Measurements from ENCODE around the gene VPS13D. TPM values are rescaled to one million over a fixed set of nuclear protein-coding genes. Genes with fewer than 3 reads are reported as not detected.

The VPS13D gene
- polyA plus RNA-seq, 1 of the 3 experiments (the other 2 are of a cell fraction), result 15.0 TPM

DNA sequence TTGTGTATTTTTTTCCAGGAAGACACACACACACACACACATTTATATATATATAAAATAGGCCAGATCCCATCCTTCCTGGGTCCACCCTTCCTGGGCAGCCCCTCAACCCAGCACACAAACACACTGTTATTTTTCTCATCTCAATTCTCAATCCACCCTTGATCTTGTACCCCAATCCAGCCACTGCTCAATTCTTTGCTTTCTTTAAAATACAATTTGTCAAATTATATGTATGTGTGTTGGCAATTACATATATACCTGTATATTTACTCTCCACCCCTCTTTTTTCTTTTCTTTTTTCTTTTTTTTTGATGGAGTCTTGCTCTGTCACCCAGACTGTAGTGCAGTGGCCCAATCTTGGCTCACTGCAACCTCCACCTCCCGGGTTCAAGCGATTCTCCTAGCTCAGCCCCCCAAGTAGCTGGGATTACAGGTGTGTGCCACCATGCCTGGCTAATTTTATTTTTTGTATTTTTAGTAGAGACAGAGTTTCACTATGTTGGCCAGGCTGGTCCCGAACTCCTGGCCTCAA lies 299.9 kb downstream of the VPS13D start:
- TF ChIP-seq, protein P1, sequence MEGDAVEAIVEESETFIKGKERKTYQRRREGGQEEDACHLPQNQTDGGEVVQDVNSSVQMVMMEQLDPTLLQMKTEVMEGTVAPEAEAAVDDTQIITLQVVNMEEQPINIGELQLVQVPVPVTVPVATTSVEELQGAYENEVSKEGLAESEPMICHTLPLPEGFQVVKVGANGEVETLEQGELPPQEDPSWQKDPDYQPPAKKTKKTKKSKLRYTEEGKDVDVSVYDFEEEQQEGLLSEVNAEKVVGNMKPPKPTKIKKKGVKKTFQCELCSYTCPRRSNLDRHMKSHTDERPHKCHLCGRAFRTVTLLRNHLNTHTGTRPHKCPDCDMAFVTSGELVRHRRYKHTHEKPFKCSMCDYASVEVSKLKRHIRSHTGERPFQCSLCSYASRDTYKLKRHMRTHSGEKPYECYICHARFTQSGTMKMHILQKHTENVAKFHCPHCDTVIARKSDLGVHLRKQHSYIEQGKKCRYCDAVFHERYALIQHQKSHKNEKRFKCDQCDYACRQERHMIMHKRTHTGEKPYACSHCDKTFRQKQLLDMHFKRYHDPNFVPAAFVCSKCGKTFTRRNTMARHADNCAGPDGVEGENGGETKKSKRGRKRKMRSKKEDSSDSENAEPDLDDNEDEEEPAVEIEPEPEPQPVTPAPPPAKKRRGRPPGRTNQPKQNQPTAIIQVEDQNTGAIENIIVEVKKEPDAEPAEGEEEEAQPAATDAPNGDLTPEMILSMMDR (IDR thresholded peaks at IDR 0.05), result no peak
- TF ChIP-seq JUND (IDR thresholded peaks at IDR 0.05) (no peak), EZH2phosphoT487 (IDR thresholded peaks at IDR 0.05; ENCODE audit: borderline replicate concordance, low read depth) (no peak), GABPA (IDR thresholded peaks at IDR 0.05; ENCODE audit: low read depth) (no peak), EP300 (IDR thresholded peaks at IDR 0.05; ENCODE audit: borderline replicate concordance in 1 of 2, low read depth in 1 of 2, low read length in 1 of 2) (no peak), GATA2 (CRISPR knock-in tag; IDR thresholded peaks at IDR 0.05) (no peak), TAF1 (IDR thresholded peaks at IDR 0.05; ENCODE audit: borderline replicate concordance, low read depth, low read length) (no peak), SIN3A (IDR thresholded peaks at IDR 0.05; ENCODE audit: borderline replicate concordance, low read depth, low read length) (no peak), NRF1 (IDR thresholded peaks at IDR 0.05; ENCODE audit: low read depth, low read length) (no peak), ELF1 (IDR thresholded peaks at IDR 0.05) (no peak), POLR2AphosphoS5 (IDR thresholded peaks at IDR 0.05; ENCODE audit: low read depth, low read length) (no peak)
- 97% methylated on average over 3 of the region's 3 CpGs for WGBS (ENCODE audit: low lambda C conversion rate)
- Histone ChIP-seq H3K4me1 (ENCODE audit: control insufficient read depth in 1 of 2, insufficient read depth in 2 of 2, low read depth in 1 of 2, low read length in 1 of 2) (no peaks in the 10 kb centered on the region; a peak in 1 of 4 replicates), H4K20me1 (ENCODE audit: insufficient read depth) (no peaks in the 10 kb centered on the region), H3F3A (replicated peaks; ENCODE audit: insufficient read depth) (no peaks in the 10 kb centered on the region), H3K9me2 (no peaks in the 10 kb centered on the region), H2AFZ (ENCODE audit: low read depth) (no peak overlapping the region), H3K36me3 (replicated peaks in 1 of 2; ENCODE audit: control insufficient read depth in 1 of 2, insufficient read depth in 2 of 2, low read length in 1 of 2) (no peaks in the 10 kb centered on the region), H3K9me3 (no peaks in the 10 kb centered on the region), H3K9ac (no peak overlapping the region), H3K27me3 (ENCODE audit: insufficient read depth) (no peaks in the 10 kb centered on the region), H3K4me3 (ENCODE audit: low read depth in 2 of 2, low read length in 1 of 2) (no peak overlapping the region), H3K4me2 (no peak overlapping the region), H3K79me2 (ENCODE audit: insufficient read depth) (no peaks in the 10 kb centered on the region), H3K27ac (ENCODE audit: low read depth in 2 of 2, low read length in 1 of 2) (no peak overlapping the region)
- no peak for DNase-seq
- ChIA-PET POLR2A (no interaction called here), CTCF (no interaction called here)

DNA sequence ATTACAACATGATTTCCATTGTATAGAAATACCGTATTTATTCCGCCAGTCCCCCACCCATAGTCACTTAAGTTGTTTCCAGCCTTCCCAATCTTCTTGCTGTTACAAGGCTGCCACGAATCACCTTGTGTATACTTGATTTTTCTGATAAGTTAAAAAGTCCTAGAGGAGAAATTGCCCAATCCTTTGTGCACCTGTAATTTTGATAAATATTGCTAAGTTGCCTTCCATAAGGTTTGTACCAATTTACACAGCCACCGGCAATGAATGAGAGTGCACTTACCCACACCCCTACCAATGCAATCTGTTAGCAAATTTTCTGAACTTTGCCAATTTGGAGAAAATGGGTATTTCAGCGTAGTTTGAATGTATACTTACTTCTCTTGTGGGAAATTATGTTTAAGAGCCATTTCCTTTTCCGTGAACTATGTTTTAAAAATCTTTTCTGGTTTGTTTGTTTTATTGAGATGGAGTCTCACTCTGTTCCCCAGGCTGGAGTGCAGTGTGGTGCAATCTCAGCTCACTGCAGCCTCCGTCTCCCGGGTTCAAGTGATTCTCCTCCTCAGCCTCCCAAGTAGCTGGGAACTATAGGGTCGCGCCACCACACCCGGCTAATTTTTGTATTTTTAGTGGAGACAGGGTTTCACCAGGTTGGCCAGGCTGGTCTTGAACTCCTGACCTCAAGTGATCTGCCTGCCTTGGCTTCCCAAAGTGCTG lies 300.8 kb downstream of the VPS13D start:
- Histone ChIP-seq H3K4me1 (ENCODE audit: control insufficient read depth in 1 of 2, insufficient read depth in 2 of 2, low read depth in 1 of 2, low read length in 1 of 2) (no peaks in the 10 kb centered on the region; a peak in 1 of 4 replicates), H3K4me3 (ENCODE audit: low read depth in 2 of 2, low read length in 1 of 2) (no peak overlapping the region), H3K9me3 (no peaks in the 10 kb centered on the region), H2AFZ (ENCODE audit: low read depth) (no peak overlapping the region), H3K9me2 (no peaks in the 10 kb centered on the region), H3K27me3 (ENCODE audit: insufficient read depth) (no peaks in the 10 kb centered on the region), H3K4me2 (no peak overlapping the region), H3K36me3 (replicated peaks in 1 of 2; ENCODE audit: control insufficient read depth in 1 of 2, insufficient read depth in 2 of 2, low read length in 1 of 2) (no peaks in the 10 kb centered on the region), H3K79me2 (ENCODE audit: insufficient read depth) (no peaks in the 10 kb centered on the region), H3K27ac (ENCODE audit: low read depth in 2 of 2, low read length in 1 of 2) (no peak overlapping the region), H3F3A (replicated peaks; ENCODE audit: insufficient read depth) (no peaks in the 10 kb centered on the region), H4K20me1 (ENCODE audit: insufficient read depth) (no peaks in the 10 kb centered on the region), H3K9ac (no peak overlapping the region)
- no peak for DNase-seq
- 90% methylated on average over 11 of the region's 11 CpGs for WGBS (ENCODE audit: low lambda C conversion rate)
- ChIA-PET CTCF (no interaction called here), POLR2A (no interaction called here)
- TF ChIP-seq MXI1 (IDR thresholded peaks at IDR 0.05; ENCODE audit: low read depth, low read length), result no peak
- TF ChIP-seq, protein P2, sequence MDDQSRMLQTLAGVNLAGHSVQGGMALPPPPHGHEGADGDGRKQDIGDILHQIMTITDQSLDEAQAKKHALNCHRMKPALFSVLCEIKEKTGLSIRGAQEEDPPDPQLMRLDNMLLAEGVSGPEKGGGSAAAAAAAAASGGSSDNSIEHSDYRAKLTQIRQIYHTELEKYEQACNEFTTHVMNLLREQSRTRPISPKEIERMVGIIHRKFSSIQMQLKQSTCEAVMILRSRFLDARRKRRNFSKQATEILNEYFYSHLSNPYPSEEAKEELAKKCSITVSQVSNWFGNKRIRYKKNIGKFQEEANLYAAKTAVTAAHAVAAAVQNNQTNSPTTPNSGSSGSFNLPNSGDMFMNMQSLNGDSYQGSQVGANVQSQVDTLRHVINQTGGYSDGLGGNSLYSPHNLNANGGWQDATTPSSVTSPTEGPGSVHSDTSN (IDR thresholded peaks at IDR 0.05), result no peak
- TF ChIP-seq SMC3 (IDR thresholded peaks at IDR 0.05; ENCODE audit: low read depth, low read length), result no peak
- TF ChIP-seq NRF1 (IDR thresholded peaks at IDR 0.05; ENCODE audit: low read depth, low read length), result no peak
- TF ChIP-seq TEAD4 (IDR thresholded peaks at IDR 0.05; ENCODE audit: borderline replicate concordance, insufficient read depth), result no peak
- TF ChIP-seq FOSL2 (IDR thresholded peaks at IDR 0.05; ENCODE audit: borderline replicate concordance, low read depth), result no peak
- no peak for TF ChIP-seq TCF12 (IDR thresholded peaks at IDR 0.05)
- TF ChIP-seq RCOR1 (IDR thresholded peaks at IDR 0.05; ENCODE audit: low read length), result no peak
- TF ChIP-seq, protein P3, sequence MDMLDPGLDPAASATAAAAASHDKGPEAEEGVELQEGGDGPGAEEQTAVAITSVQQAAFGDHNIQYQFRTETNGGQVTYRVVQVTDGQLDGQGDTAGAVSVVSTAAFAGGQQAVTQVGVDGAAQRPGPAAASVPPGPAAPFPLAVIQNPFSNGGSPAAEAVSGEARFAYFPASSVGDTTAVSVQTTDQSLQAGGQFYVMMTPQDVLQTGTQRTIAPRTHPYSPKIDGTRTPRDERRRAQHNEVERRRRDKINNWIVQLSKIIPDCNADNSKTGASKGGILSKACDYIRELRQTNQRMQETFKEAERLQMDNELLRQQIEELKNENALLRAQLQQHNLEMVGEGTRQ (IDR thresholded peaks at IDR 0.05; ENCODE audit: borderline replicate concordance, low read depth, low read length), result no peak
- TF ChIP-seq MEF2A (IDR thresholded peaks at IDR 0.05; ENCODE audit: borderline replicate concordance, low read depth), result no peak
- TF ChIP-seq CHD2 (IDR thresholded peaks at IDR 0.05; ENCODE audit: low read length, partially characterized antibody), result no peak
- no peak for TF ChIP-seq TAF1 (IDR thresholded peaks at IDR 0.05; ENCODE audit: borderline replicate concordance, low read depth, low read length)
- no peak for TF ChIP-seq FOXM1 (IDR thresholded peaks at IDR 0.05; ENCODE audit: low read depth)
- no peak for TF ChIP-seq RFX5 (IDR thresholded peaks at IDR 0.05; ENCODE audit: low read length)
- TF ChIP-seq, protein P1 (IDR thresholded peaks at IDR 0.05), result no peak

All from SK-N-SH (cell line).